OCI-LY7 (cell line): ENCODE results near the gene UBA6.

ENCODE experiments used
- CTCF ChIP-seq: fragments of 200-600 bp; sonication (generic); conservative IDR thresholded peaks from 2 replicates; pipeline ENCODE4 v1.5.1; 2014; ENCODE audit warnings: mild to moderate bottlenecking, antibody characterized with exemption, low read length, moderate library complexity, mixed read lengths
- EZH2phosphoT487 ChIP-seq: fragments of 200-600 bp; sonication (generic); IDR thresholded peaks from 2 replicates; pipeline ENCODE4 v1.6.1; 2018; ENCODE audit warnings: low read depth, borderline replicate concordance, mild to moderate bottlenecking, mixed run types, antibody characterized with exemption, low read length, moderate library complexity, mixed read lengths

GRCh38 chr4:67584496-67584895, 116.5 kb downstream of the UBA6 start:
- TF ChIP-seq CTCF (no peak), EZH2phosphoT487 (no peak)
